ENCODE measurements around the gene SELENOW. TPM values are rescaled to one million over a fixed set of nuclear protein-coding genes. Genes with fewer than 3 reads are reported as not detected.

Gene SELENOW
- total RNA-seq, 4 donors from 2014 or later: 730 to 1,512 (median 1,402) TPM

DNA sequence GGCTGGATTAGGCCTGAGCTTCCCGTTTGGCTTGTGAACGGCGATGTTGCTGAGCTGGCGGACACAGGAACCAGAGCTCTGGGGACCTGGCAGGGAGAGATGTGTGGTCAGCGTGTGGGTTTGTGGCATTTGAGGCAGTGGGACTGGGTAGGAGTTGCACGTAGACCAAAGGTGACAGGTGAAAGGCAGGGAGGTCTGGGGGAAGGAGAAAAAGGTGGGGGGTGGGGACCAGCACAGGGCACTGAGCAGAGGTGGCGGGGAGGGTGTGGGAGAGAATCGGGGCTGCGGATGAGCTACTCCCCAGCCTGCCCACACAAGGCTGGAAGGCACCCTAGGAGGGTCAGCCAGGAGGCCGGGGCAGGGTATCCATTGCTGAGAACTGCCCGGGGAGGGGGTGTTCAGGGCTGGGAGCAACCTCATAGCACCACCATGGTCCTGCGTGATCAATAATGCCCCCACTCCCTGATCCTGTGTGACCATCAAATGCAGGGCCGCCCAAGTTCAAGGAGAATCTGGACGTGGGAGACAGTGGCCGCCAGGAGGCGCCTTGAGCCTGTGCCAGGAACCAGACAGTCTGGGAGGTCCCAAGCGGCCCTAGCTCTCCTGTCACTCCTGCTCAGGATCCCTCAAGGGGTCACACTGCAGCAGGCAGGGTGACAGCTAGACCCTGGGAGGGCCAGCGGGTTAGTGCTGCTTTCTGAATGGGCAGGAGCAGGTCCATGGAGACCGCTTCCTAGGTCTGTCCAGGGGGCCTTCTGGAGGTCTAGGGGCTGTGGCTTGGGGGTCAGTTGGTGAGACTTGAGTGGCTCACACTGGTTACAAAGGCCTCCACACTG, 12.8 kb upstream of the SELENOW start:
- no peaks in the 10 kb centered on the region for H3K9me3 ChIP-seq
- in situ Hi-C loops (cut with MboI; ENCODE audit: low sequenced_read_pairs in 4 of 4) (no loop called here), intact Hi-C loops (cut with DNase I; ENCODE audit: low total_unique reads) (loop anchor here (1.0 kb wide), 1 partner anchor 23 kb away; no protein-coding TSS in a partner anchor)
- ATAC-seq (peak; percentile 48 to 76), DNase-seq (peak in 1 of 2 donors; percentile 53)
- TF ChIP-seq, protein P1, sequence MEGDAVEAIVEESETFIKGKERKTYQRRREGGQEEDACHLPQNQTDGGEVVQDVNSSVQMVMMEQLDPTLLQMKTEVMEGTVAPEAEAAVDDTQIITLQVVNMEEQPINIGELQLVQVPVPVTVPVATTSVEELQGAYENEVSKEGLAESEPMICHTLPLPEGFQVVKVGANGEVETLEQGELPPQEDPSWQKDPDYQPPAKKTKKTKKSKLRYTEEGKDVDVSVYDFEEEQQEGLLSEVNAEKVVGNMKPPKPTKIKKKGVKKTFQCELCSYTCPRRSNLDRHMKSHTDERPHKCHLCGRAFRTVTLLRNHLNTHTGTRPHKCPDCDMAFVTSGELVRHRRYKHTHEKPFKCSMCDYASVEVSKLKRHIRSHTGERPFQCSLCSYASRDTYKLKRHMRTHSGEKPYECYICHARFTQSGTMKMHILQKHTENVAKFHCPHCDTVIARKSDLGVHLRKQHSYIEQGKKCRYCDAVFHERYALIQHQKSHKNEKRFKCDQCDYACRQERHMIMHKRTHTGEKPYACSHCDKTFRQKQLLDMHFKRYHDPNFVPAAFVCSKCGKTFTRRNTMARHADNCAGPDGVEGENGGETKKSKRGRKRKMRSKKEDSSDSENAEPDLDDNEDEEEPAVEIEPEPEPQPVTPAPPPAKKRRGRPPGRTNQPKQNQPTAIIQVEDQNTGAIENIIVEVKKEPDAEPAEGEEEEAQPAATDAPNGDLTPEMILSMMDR (IDR thresholded peaks at IDR 0.05 in 4 of 5, conservative IDR thresholded peaks at IDR 0.05 in 1 of 5): peak; percentile 67 to 89 (median 87)
- TF ChIP-seq POLR2A (IDR thresholded peaks at IDR 0.05): no peak
- no peaks in the 10 kb centered on the region for H3K36me3 ChIP-seq
- H3K4me3 ChIP-seq: no peak overlapping the region
- H3K27ac ChIP-seq: no peak overlapping the region
- no peaks in the 10 kb centered on the region for H3K27me3 ChIP-seq
- H3K4me1 ChIP-seq: peaks cover 5 to 8% of the 10 kb centered on the region in 2 donors

DNA sequence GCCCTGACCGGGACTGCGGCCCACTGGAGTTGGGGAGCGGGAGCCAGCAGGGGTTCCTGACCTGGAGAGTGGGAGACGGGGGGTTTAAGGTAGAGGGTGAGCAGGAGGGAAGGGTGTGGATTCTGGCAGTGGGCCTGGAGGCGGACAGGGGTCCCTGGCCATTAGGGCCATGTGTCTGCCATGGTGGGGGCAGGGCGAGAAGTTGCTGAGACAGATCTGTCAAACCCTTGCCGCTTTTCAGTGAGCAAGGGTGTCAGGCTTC, 12.2 kb upstream of the SELENOW start:
- peaks cover 5 to 8% of the 10 kb centered on the region in 2 donors for H3K4me1 ChIP-seq
- no peak overlapping the region for H3K4me3 ChIP-seq
- in situ Hi-C loops (cut with MboI; ENCODE audit: low sequenced_read_pairs in 4 of 4) (no loop called here), intact Hi-C loops (cut with DNase I; ENCODE audit: low total_unique reads) (loop anchor here (1.0 kb wide), 1 partner anchor 22 kb away; no protein-coding TSS in a partner anchor)
- DNase-seq (no peak), ATAC-seq (no peak)
- H3K27me3 ChIP-seq: no peaks in the 10 kb centered on the region
- no peaks in the 10 kb centered on the region for H3K9me3 ChIP-seq
- no peaks in the 10 kb centered on the region for H3K36me3 ChIP-seq
- no peak overlapping the region for H3K27ac ChIP-seq
- TF ChIP-seq, protein P1 (IDR thresholded peaks at IDR 0.05 in 4 of 5, conservative IDR thresholded peaks at IDR 0.05 in 1 of 5): no peak
- TF ChIP-seq POLR2A (IDR thresholded peaks at IDR 0.05): no peak

DNA sequence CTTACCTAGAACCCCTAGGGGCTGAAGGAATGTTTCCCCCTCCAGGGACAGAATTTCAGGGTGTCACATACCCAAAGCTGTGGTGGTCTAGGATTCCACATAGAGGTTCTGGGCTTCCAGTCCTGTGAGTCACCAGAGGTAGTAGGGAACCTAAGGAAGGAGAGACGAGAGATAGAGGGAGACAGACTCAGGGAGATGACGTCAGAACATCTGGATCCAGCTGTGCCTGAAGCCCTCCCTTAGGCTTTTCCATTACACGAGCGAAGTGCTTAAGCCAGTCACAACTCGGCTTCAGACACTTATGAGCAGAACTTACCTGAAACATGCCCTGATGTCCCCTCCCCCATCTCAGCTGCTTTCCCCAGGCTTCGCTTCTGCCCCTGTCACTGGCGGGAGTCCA, 11.8 kb upstream of the SELENOW start:
- H3K4me1 ChIP-seq: peaks cover 5 to 8% of the 10 kb centered on the region in 2 donors
- no peaks in the 10 kb centered on the region for H3K9me3 ChIP-seq
- DNase-seq (no peak), ATAC-seq (no peak)
- in situ Hi-C loops (cut with MboI; ENCODE audit: low sequenced_read_pairs in 4 of 4) (no loop called here), intact Hi-C loops (cut with DNase I; ENCODE audit: low total_unique reads) (loop anchor here (1.0 kb wide), 1 partner anchor 22 kb away; no protein-coding TSS in a partner anchor)
- H3K27me3 ChIP-seq: no peaks in the 10 kb centered on the region
- H3K27ac ChIP-seq: no peak overlapping the region
- no peak overlapping the region for H3K4me3 ChIP-seq
- TF ChIP-seq, protein P1 (IDR thresholded peaks at IDR 0.05 in 4 of 5, conservative IDR thresholded peaks at IDR 0.05 in 1 of 5): no peak
- TF ChIP-seq POLR2A (IDR thresholded peaks at IDR 0.05): no peak
- no peaks in the 10 kb centered on the region for H3K36me3 ChIP-seq

DNA sequence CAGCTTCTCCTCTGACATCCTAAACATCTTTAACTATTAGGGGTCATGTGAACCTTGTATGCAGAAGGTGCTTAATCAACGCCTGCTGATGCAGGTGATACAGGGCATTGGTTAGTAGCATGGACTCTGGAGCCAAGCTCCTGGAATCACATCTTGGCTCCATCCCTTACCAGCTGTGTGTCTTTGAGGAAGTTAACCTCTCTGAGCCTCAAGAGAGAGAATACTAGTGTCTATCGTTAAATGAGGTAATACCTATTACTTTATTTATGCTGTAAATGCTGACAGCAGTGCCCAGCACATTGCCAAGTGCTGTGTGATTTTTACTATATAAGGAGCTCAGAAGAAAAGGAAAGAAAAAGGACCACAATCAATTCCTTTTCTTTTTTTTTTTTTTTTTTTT, 11.2 kb upstream of the SELENOW start:
- no peak for TF ChIP-seq POLR2A (IDR thresholded peaks at IDR 0.05)
- TF ChIP-seq, protein P1 (IDR thresholded peaks at IDR 0.05 in 4 of 5, conservative IDR thresholded peaks at IDR 0.05 in 1 of 5): no peak
- DNase-seq (no peak), ATAC-seq (no peak)
- H3K27ac ChIP-seq: no peak overlapping the region
- H3K4me3 ChIP-seq: no peak overlapping the region
- H3K9me3 ChIP-seq: no peaks in the 10 kb centered on the region
- in situ Hi-C loops (cut with MboI; ENCODE audit: low sequenced_read_pairs in 4 of 4): no loop called here
- intact Hi-C loops (cut with DNase I; ENCODE audit: low total_unique reads): no loop called here
- H3K27me3 ChIP-seq: no peaks in the 10 kb centered on the region
- H3K36me3 ChIP-seq: no peaks in the 10 kb centered on the region
- peaks cover 5 to 8% of the 10 kb centered on the region in 2 donors for H3K4me1 ChIP-seq

All from gastrocnemius medialis (tissue), 4 donors.